ENCODE measurements around the gene SSNA1.
A peak's percentile ranks its signal among the peaks of the same experiment; 100 is the strongest.

SSNA1 gene

GRCh38 chr9:137195525-137196220 is 7.2 kb downstream of the SSNA1 start:
- no peak for DNase-seq (ENCODE audit: insufficient read length, low spot score)
- no peak for FAIRE-seq

- DNase-seq (ENCODE audit: insufficient read length, low spot score): no peak
- FAIRE-seq: no peak
Measured at GRCh38 chr9:137198051-137198901, 9.8 kb downstream of the SSNA1 start.

- FAIRE-seq: no peak
- no peak for DNase-seq (ENCODE audit: insufficient read length, low spot score)
Measured at GRCh38 chr9:137198902-137199283, 10.4 kb downstream of the SSNA1 start.

- DNase-seq (ENCODE audit: insufficient read length, low spot score): no peak
- FAIRE-seq: no peak
Measured at GRCh38 chr9:137199411-137200121, 11.1 kb downstream of the SSNA1 start.

GRCh38 chr9:137200311-137201204 is 12.1 kb downstream of the SSNA1 start, which contains the start of gene TPRN:
TSS of gene TPRN (minus strand) at chr9:137200741. CDS start at chr9:137200711, 30 bp downstream.
- DNase-seq (ENCODE audit: insufficient read length, low spot score) (peak; percentile 100), FAIRE-seq (peak; percentile 99)

GRCh38 chr9:137201205-137201868 is 12.9 kb downstream of the SSNA1 start:
- DNase-seq (ENCODE audit: insufficient read length, low spot score) (no peak), FAIRE-seq (peak; percentile 11)

GRCh38 chr9:137202966-137203365 is 14.5 kb downstream of the SSNA1 start:
- DNase-seq (ENCODE audit: insufficient read length, low spot score): no peak
- FAIRE-seq: no peak

- DNase-seq (ENCODE audit: insufficient read length, low spot score): no peak
- FAIRE-seq: no peak
Measured at GRCh38 chr9:137204731-137205125, 16.3 kb downstream of the SSNA1 start.

- DNase-seq (ENCODE audit: insufficient read length, low spot score) (peak; percentile 98), FAIRE-seq (peak; percentile 89)
Measured at GRCh38 chr9:137205126-137206069, 16.9 kb downstream of the SSNA1 start, which contains the start of the genes NDOR1 and TMEM203. TSS of gene NDOR1 (plus strand) at chr9:137205700. CDS start at chr9:137205778, 78 bp downstream. TSS of gene TMEM203 (minus strand) at chr9:137205648. CDS start at chr9:137205414, 234 bp downstream.

- DNase-seq (ENCODE audit: insufficient read length, low spot score): no peak
- no peak for FAIRE-seq
Measured at GRCh38 chr9:137206602-137207001, 18.1 kb downstream of the SSNA1 start.

GRCh38 chr9:137211532-137211931 is 23.1 kb downstream of the SSNA1 start:
- no peak for DNase-seq (ENCODE audit: insufficient read length, low spot score)
- no peak for FAIRE-seq

- no peak for FAIRE-seq
- DNase-seq (ENCODE audit: insufficient read length, low spot score): no peak
Measured at GRCh38 chr9:137212520-137212919, 24.0 kb downstream of the SSNA1 start.

GRCh38 chr9:137213160-137214060 is 24.9 kb downstream of the SSNA1 start:
- DNase-seq (ENCODE audit: insufficient read length, low spot score) (no peak), FAIRE-seq (no peak)

GRCh38 chr9:137214620-137215019 is 26.1 kb downstream of the SSNA1 start:
- DNase-seq (ENCODE audit: insufficient read length, low spot score): no peak
- no peak for FAIRE-seq

- no peak for FAIRE-seq
- no peak for DNase-seq (ENCODE audit: insufficient read length, low spot score)
Measured at GRCh38 chr9:137215196-137215986, 26.9 kb downstream of the SSNA1 start.

- DNase-seq (ENCODE audit: insufficient read length, low spot score): no peak
- FAIRE-seq: no peak
Measured at GRCh38 chr9:137216188-137216965, 27.9 kb downstream of the SSNA1 start.

Measured in GM19239 (cell line).